Activated CD8-positive, alpha-beta memory T cell treated with anti-CD3 and anti-CD28 coated beads, Interleukin-2, amount 50 U/mL, for 48 hours (primary cell): ENCODE data around the gene PRLHR.

Source experiments
- DNase-seq: peaks from one replicate; pipeline ENCODE4 v3.0.0-alpha.2; 2020

The PRLHR gene

GRCh38 chr10:118551535-118552100, 43.8 kb downstream of the PRLHR start:
- peak; percentile 25 for DNase-seq

GRCh38 chr10:118547282-118547681, 48.2 kb downstream of the PRLHR start:
- DNase-seq, result no peak

GRCh38 chr10:118546479-118546878, 49.0 kb downstream of the PRLHR start:
- DNase-seq, result no peak

GRCh38 chr10:118545381-118545780, 50.1 kb downstream of the PRLHR start:
- no peak for DNase-seq

- no peak for DNase-seq
Measured at GRCh38 chr10:118544401-118544948, 51.0 kb downstream of the PRLHR start.

GRCh38 chr10:118543714-118544400, 51.6 kb downstream of the PRLHR start:
- DNase-seq, result peak; percentile 65

GRCh38 chr10:118542745-118543144, 52.7 kb downstream of the PRLHR start:
- no peak for DNase-seq

- DNase-seq, result no peak
Measured at GRCh38 chr10:118542205-118542604, 53.2 kb downstream of the PRLHR start.

GRCh38 chr10:118541718-118542117, 53.7 kb downstream of the PRLHR start:
- no peak for DNase-seq
